Measurements from ENCODE around the gene MINAR1.

The MINAR1 gene

DNA sequence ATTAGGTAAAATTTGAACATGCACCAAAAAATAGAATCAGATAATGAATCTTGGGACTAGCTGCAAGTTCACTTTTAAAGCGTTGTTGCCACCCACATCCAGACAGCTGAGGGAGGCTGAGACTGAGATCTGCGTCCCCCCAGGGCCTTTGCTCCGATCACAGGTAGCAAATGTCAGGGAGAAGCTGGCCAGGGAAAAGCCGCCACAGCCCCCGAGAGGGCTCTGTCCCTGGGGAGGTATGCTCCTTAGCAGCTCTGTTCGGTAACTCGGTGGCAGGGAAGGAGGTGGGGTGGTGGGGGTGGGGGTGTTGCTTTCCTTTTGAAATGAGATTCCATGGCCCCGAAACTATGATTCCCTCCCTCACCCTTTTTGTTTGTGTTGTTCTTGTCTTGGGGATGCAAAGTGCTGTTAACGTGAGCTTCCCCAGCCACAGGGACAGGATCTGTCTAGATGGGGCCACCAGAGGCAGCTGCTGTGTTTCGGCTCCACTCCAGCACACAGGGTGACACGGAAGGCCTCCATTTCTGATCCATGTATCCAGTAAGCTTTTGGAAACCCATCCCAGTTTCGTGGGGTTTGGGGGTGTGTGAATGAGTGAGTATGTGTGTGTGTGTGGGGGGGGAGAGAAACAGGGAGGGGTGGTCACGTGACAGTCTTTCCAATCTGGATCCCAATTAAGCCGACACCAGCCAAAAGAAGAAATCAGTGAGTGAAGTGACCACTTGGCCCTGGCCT lies 1.1 kb upstream of the MINAR1 start:
- DNase-seq (no peak), ATAC-seq (no peak)

DNA sequence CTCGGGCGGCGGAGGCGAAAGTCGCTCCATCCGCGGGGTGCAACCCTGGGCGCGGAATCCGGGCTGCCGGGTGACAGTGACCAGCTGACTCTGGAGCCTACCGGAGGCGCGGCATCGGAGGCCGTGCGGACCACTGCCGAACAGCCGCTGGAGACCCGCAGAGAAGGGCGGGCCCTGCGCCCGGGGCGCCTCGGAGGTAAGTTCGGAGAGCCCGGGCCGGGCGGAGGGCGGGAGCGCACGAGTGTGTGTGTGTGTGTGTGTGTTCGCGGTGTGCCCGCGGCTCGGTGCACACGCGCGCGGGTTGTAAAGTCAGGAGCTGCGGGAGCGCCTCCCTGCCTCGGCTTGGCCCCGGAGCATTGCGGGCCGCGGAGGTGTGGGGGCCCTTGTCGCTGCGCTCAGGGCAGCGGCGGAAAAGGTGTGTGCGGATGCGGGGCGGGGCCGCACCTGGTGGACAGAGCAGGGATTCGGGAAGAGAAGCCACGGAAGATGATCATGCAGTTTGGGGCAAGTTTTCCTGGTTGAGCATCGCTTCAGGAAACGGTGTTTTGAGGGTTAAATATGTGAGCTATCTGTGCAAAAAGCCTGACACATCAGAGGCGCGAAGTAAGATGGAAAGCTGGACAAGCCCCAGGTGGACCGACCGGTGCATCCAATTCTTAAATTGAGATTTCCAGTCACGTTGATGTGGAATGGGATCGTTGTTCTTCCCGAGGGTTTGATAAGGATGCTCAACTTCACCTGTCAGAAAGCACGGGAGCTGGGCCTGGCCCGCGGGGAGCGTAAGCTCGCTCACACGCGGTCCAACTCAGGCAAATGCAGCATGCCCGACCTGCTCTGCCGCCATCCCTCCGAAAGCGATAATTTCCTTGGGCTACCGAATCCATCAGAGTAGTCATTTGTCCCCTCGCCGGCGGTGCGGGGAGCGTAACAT lies 474 bp downstream of the MINAR1 start:
- DNase-seq (no peak), ATAC-seq (no peak)

DNA sequence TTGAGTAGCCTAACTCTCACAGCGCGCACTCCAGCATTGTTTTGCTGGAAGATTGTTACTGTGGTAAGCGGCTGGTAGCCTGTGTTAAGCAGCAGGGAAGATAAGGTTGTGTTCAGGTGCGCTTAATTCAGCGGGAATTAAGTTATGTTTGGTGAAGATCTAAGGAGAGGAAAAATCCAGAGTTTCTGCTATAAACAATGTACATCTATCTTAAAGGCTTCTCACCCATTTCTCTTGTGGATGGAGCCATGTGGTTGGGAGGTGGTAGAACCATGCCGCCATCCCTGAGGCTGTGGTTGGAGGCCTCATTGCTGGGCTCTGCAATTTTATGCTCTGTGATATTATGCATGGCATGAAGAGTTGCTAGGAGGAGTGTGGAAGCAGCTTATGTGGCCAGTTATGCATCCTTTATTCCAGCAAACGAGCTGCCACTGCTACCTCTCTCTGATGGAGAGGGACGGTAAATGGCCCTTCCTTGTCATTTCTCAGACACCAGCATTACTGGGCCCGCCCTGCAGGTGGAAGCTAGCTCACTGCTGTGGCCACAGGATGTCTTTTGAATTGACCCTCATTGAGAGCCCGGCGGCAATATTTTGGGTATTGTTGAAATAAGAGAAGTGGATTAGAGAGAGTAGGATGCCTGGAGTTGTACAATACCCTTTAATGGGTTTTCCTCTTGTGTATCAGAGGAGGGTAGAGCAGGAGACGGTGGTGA lies 1.3 kb downstream of the MINAR1 start:
- DNase-seq (no peak), ATAC-seq (no peak)

GRCh38 chr15:79434361-79434760 lies 2.2 kb downstream of the MINAR1 start:
- DNase-seq (no peak), ATAC-seq (no peak)

GRCh38 chr15:79436037-79436780 lies 4.1 kb downstream of the MINAR1 start:
- no peak for ATAC-seq
- no peak for DNase-seq

DNA sequence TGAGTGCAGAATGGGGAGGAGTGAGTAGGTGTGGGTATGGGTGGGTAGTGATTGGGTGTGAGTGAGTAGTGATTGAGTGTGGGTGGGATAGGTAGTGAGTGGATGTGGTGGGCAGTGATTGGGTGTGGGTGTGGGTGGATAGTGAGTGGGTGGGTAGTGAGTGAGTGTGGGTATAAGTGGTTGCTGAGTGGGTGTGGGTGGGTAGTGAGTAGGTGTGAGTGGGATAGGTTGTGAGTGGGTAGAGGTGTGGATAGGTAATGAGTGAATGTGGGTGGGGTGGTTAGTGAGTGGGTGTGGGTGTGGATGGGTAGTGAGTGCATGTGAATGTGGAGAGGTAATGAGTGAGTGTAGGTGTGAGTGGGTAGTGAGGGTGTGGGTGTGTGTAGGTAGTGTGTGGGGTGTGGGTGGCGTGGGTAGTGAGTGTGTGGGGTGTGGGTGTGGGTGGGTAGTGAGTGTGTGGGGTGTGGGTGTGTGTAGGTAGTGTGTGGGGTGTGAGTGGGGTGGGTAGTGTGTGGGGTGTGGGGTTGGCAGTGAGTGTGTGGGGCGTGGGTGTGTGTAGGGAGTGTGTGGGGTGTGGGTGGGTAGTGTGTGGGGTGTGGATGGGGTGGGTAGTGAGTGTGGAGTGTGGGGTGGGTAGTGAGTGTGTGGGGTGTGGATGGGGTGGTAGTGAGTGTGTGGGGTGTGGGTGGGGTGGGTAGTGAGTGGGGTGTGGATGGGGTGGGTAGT lies 5.3 kb downstream of the MINAR1 start:
- DNase-seq (no peak), ATAC-seq (no peak)

- DNase-seq (no peak), ATAC-seq (no peak)
These were observed 7.1 kb downstream of the MINAR1 start for GRCh38 chr15:79439236-79439635.

- no peak for DNase-seq
These were observed 8.3 kb downstream of the MINAR1 start for GRCh38 chr15:79440355-79440908.

GRCh38 chr15:79442911-79443310 lies 10.8 kb downstream of the MINAR1 start:
- ATAC-seq, result no peak
- DNase-seq, result no peak

More at GRCh38 chr15:79440355-79440908, 8.3 kb downstream of the MINAR1 start:
- ATAC-seq, result no peak

- ATAC-seq, result no peak
- DNase-seq, result no peak
These were observed 14.9 kb downstream of the MINAR1 start for GRCh38 chr15:79447060-79447459.

GRCh38 chr15:79450648-79451047 lies 18.5 kb downstream of the MINAR1 start:
- ATAC-seq (no peak), DNase-seq (no peak)

GRCh38 chr15:79451361-79451999 lies 19.3 kb downstream of the MINAR1 start:
- ATAC-seq, result no peak
- DNase-seq, result no peak

DNA sequence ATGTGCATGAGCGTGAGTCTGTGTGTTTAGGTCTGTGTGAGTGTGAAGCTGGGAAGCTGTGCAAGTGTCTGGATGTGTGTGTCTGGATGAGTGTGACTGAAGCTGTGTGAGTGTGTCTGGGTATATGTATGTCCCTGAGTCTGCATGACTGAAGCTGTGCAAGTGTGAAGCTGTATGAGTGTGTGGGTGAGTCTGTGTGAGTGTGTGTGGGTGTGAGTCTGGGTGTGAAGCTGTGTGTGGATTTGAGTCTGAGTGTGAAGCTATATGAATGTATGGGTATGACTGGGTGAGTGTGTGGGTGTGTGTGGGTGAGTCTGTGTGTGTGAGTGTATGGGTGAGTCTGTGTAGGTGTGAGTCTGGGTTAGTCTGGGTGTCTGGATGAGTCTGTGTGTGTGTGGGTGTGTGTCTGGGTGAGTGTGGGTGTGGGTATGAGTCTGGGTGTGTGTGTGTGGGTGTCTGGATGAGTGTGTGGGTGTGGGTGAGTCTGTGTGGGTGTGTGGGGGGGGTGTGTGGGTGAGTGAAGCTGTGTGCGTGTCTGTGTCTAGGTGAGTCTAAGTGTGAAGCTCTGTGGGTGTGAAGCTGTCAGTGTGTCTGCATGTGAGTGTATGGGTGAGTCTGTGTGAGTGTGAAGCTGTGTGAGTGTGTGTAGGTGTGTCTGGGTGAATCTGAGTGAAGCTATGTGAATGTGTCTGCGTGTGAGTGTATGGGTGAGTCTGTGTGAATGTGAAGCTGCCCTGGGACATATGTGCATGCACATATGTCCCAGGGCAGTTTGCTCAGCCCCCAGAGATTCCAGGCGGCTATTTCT lies 20.3 kb downstream of the MINAR1 start:
- ATAC-seq, result no peak
- DNase-seq, result no peak

GRCh38 chr15:79453446-79453845 lies 21.3 kb downstream of the MINAR1 start:
- ATAC-seq (no peak), DNase-seq (no peak)

DNA sequence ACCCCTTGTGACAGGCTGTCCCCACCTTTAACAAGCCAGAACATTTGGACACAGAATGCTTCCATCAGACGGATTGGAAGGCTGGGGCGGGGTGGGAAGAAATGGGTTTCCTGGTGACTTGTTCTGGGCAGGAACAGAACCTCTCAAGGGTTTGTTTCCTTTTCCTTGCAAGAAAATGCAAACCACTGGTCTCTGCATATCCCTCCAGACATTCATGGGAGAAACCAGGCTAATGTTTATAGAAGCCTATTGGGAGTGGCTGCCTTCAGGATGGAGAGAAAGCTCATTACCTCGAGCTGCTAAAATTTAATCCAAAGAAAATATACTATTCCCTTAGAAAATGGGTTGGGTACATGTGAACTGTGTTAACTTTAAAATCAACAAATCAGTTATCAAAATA lies 21.9 kb downstream of the MINAR1 start:
- no peak for ATAC-seq
- DNase-seq, result no peak

GRCh38 chr15:79455361-79455760 lies 23.2 kb downstream of the MINAR1 start:
- DNase-seq (no peak), ATAC-seq (no peak)

- no peak for DNase-seq
- ATAC-seq, result no peak
These were observed 23.8 kb downstream of the MINAR1 start for GRCh38 chr15:79455943-79456342.

DNA sequence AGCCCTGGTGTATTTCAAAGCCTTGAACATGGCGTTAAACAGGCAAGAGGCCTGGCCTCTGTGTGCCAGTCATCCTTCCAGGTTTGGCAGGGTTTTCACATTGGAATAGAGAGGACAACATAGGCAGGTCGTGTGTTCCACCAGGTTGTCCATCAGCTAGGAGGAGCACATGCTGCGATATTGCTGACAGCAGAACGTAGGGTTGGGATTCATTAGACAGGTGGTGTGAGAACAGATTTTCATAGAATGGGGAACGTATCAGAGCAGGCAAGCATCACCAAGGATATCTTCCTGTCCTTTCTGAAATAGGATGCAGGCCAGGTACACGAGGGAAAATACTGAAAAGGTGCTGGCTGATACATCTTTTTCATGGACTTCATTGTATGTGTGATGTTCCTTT lies 26.4 kb downstream of the MINAR1 start:
- DNase-seq (no peak), ATAC-seq (no peak)

- ATAC-seq, result no peak
- DNase-seq, result no peak
These were observed 27.5 kb downstream of the MINAR1 start for GRCh38 chr15:79459666-79460065.
